GM18867 (cell line): ENCODE measurements around the gene GPBP1L1.
"Not testable (repeated sequence)": the region's sequence is repeated elsewhere in the genome, so short reads cannot be mapped to it uniquely, and the experiment has no call there.

Experiments used
- ATAC-seq: cut with Tn5 transposase; IDR thresholded peaks from one replicate; pipeline ENCODE4 v1.9.1; 2021; ENCODE audit warnings: mild to moderate bottlenecking, moderate library complexity; ENCODE audit not compliant: unreplicated experiment

GPBP1L1 gene

GRCh38 chr1:45686288-45687013, at the start of gene GPBP1L1:
TSS of gene GPBP1L1 (minus strand) at chr1:45686533. CDS start at chr1:45659087, 27,446 bp downstream.
- ATAC-seq, result peak; percentile 58

- no peak for ATAC-seq
Measured at GRCh38 chr1:45730780-45731319, 44.5 kb upstream of the GPBP1L1 start.

- ATAC-seq, result no peak
Measured at GRCh38 chr1:45730075-45730779, 43.9 kb upstream of the GPBP1L1 start.

GRCh38 chr1:45726007-45726406, 39.7 kb upstream of the GPBP1L1 start:
- ATAC-seq, result not testable (repeated sequence)

- ATAC-seq, result no peak
Measured at GRCh38 chr1:45723248-45723930, 37.1 kb upstream of the GPBP1L1 start.

GRCh38 chr1:45722809-45723208, 36.5 kb upstream of the GPBP1L1 start:
- ATAC-seq, result no peak

GRCh38 chr1:45721207-45721606, 34.9 kb upstream of the GPBP1L1 start:
- no peak for ATAC-seq

GRCh38 chr1:45718289-45718688, 32.0 kb upstream of the GPBP1L1 start:
- ATAC-seq, result no peak

- not testable (repeated sequence) for ATAC-seq
Measured at GRCh38 chr1:45717386-45717785, 31.1 kb upstream of the GPBP1L1 start.

GRCh38 chr1:45716700-45717099, 30.4 kb upstream of the GPBP1L1 start:
- no peak for ATAC-seq

- ATAC-seq, result no peak
Measured at GRCh38 chr1:45713711-45714110, 27.4 kb upstream of the GPBP1L1 start.

- no peak for ATAC-seq
Measured at GRCh38 chr1:45704637-45705036, 18.3 kb upstream of the GPBP1L1 start.

GRCh38 chr1:45694823-45695222, 8.5 kb upstream of the GPBP1L1 start:
- no peak for ATAC-seq

GRCh38 chr1:45693811-45694210, 7.5 kb upstream of the GPBP1L1 start:
- not testable (repeated sequence) for ATAC-seq

GRCh38 chr1:45687754-45688740, 1.7 kb upstream of the GPBP1L1 start, which contains the start of gene TMEM69:
TSS of gene TMEM69 (plus strand) at chr1:45688181. CDS start at chr1:45691069, 2,888 bp downstream.
- peak; percentile 17 for ATAC-seq

- peak; percentile 81 for ATAC-seq
Measured at GRCh38 chr1:45687014-45687753, 851 bp upstream of the GPBP1L1 start.

GRCh38 chr1:45686015-45686287, 382 bp downstream of the GPBP1L1 start:
- peak; percentile 18 for ATAC-seq

- ATAC-seq, result no peak
Measured at GRCh38 chr1:45685308-45686014, 872 bp downstream of the GPBP1L1 start.

- ATAC-seq, result no peak
Measured at GRCh38 chr1:45684402-45684801, 1.9 kb downstream of the GPBP1L1 start.
